ENCODE measurements around the gene PLEK. TPM values are rescaled to one million over a fixed set of nuclear protein-coding genes. Genes with fewer than 3 reads are reported as not detected.

The PLEK gene
- total and polyA plus RNA-seq, 9 of the 15 experiments (the other 6 are each of a cell fraction or from before 2014, with no cell fraction given), result 0.14 to 1.2 (median 0.36) TPM

DNA sequence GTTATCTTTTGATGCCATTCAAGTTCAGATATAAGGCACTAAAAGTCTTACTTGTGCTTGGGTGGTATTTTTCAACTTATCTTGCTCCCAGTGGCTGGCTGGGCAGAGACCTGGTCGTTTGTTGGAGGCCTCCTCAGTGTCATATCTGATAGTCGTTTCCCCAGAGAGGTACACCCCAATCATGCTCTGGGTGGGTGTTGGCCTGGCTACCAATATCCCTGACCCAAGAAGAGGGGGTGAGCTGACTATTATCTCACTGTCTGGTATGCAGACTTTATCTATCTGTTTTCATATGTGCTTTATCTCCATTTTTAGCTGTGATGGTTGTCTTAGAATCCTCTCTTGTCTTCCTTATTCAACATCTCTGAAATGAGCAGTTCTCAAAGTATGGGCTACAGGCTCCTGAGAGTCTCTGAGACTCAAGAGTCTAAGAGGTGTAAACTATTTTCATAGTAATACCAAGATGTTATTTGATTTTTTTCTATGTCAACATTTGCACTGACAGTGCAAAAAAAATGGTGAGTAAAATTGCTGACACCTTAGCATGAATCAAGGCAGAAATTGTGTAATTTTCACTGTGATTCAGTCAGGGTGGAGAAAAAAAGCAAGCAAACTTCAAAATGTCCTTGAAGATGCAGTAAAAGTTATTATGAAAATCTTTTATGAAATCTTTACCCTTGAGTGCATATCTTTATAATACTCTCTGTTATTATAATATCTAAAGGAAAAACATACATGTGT is 12.3 kb upstream of the PLEK start (continued):
- TF ChIP-seq, protein P1, sequence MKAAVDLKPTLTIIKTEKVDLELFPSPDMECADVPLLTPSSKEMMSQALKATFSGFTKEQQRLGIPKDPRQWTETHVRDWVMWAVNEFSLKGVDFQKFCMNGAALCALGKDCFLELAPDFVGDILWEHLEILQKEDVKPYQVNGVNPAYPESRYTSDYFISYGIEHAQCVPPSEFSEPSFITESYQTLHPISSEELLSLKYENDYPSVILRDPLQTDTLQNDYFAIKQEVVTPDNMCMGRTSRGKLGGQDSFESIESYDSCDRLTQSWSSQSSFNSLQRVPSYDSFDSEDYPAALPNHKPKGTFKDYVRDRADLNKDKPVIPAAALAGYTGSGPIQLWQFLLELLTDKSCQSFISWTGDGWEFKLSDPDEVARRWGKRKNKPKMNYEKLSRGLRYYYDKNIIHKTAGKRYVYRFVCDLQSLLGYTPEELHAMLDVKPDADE (conservative IDR thresholded peaks at IDR 0.05; ENCODE audit: control insufficient read depth, low read depth, low read length), result no peak
- TF ChIP-seq BDP1 (IDR thresholded peaks at IDR 0.05; ENCODE audit: insufficient read depth, insufficient read length) (no peak), PHF20 (IDR thresholded peaks at IDR 0.05; ENCODE audit: partially characterized antibody) (no peak), JUNB (CRISPR knock-in tag; conservative IDR thresholded peaks at IDR 0.05) (no peak), NCOA1 (IDR thresholded peaks at IDR 0.05; ENCODE audit: low read depth) (no peak), CBFA2T3 (IDR thresholded peaks at IDR 0.05) (peak; percentile 83), TEAD1 (CRISPR knock-in tag; IDR thresholded peaks at IDR 0.05) (peak in 1 of 2 experiments; percentile 62; a peak in 1 of 4 replicates), CBX3 (IDR thresholded peaks at IDR 0.05; ENCODE audit: borderline replicate concordance in 1 of 2, low read length in 2 of 2) (no peak), GATAD2A (IDR thresholded peaks at IDR 0.05) (no peak), MTA3 (IDR thresholded peaks at IDR 0.05; ENCODE audit: borderline replicate concordance) (peak; percentile 49; the same call in 1 of the 2 replicates), CREM (IDR thresholded peaks at IDR 0.05; ENCODE audit: low read depth) (peak; percentile 58), KDM1A (IDR thresholded peaks at IDR 0.05) (peak in 1 of 2 experiments; percentile 33; a peak in 1 of 4 replicates), ZNF830 (CRISPR knock-in tag; IDR thresholded peaks at IDR 0.05) (no peak), CREB1 (IDR thresholded peaks at IDR 0.05) (peak; percentile 21; the same call in 1 of the 2 replicates), CREB1 (CRISPR knock-in tag; IDR thresholded peaks at IDR 0.05) (no peak), SOX6 (IDR thresholded peaks at IDR 0.05) (peak; percentile 37), U2AF1 (optimal IDR thresholded peaks at IDR 0.05; ENCODE audit: low read depth, low read length) (no peak), NRF1 (conservative IDR thresholded peaks at IDR 0.05 in 1 of 2, IDR thresholded peaks at IDR 0.05 in 1 of 2) (no peak)
- TF ChIP-seq, protein P2, sequence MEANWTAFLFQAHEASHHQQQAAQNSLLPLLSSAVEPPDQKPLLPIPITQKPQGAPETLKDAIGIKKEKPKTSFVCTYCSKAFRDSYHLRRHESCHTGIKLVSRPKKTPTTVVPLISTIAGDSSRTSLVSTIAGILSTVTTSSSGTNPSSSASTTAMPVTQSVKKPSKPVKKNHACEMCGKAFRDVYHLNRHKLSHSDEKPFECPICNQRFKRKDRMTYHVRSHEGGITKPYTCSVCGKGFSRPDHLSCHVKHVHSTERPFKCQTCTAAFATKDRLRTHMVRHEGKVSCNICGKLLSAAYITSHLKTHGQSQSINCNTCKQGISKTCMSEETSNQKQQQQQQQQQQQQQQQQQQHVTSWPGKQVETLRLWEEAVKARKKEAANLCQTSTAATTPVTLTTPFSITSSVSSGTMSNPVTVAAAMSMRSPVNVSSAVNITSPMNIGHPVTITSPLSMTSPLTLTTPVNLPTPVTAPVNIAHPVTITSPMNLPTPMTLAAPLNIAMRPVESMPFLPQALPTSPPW (CRISPR knock-in tag; IDR thresholded peaks at IDR 0.05), result peak; percentile 56
- TF ChIP-seq, protein P3, sequence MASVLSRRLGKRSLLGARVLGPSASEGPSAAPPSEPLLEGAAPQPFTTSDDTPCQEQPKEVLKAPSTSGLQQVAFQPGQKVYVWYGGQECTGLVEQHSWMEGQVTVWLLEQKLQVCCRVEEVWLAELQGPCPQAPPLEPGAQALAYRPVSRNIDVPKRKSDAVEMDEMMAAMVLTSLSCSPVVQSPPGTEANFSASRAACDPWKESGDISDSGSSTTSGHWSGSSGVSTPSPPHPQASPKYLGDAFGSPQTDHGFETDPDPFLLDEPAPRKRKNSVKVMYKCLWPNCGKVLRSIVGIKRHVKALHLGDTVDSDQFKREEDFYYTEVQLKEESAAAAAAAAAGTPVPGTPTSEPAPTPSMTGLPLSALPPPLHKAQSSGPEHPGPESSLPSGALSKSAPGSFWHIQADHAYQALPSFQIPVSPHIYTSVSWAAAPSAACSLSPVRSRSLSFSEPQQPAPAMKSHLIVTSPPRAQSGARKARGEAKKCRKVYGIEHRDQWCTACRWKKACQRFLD (CRISPR knock-in tag; IDR thresholded peaks at IDR 0.05), result 0 out of 2 replicates have a peak, but pooled peaks have one; percentile 35
- TF ChIP-seq, protein P4, sequence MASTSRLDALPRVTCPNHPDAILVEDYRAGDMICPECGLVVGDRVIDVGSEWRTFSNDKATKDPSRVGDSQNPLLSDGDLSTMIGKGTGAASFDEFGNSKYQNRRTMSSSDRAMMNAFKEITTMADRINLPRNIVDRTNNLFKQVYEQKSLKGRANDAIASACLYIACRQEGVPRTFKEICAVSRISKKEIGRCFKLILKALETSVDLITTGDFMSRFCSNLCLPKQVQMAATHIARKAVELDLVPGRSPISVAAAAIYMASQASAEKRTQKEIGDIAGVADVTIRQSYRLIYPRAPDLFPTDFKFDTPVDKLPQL (IDR thresholded peaks at IDR 0.05; ENCODE audit: extremely low read depth, insufficient read length), result no peak
- TF ChIP-seq, protein P5, sequence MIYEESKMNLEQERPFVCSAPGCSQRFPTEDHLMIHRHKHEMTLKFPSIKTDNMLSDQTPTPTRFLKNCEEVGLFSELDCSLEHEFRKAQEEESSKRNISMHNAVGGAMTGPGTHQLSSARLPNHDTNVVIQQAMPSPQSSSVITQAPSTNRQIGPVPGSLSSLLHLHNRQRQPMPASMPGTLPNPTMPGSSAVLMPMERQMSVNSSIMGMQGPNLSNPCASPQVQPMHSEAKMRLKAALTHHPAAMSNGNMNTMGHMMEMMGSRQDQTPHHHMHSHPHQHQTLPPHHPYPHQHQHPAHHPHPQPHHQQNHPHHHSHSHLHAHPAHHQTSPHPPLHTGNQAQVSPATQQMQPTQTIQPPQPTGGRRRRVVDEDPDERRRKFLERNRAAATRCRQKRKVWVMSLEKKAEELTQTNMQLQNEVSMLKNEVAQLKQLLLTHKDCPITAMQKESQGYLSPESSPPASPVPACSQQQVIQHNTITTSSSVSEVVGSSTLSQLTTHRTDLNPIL (CRISPR knock-in tag; IDR thresholded peaks at IDR 0.05), result no peak
